Measurements from ENCODE around the gene RFX8. TPM values are rescaled to one million over a fixed set of nuclear protein-coding genes. Genes with fewer than 3 reads are reported as not detected.

RFX8 gene
- total RNA-seq, 4 donors from 2014 or later = 1.4 to 6.9 (median 3.9) TPM

DNA sequence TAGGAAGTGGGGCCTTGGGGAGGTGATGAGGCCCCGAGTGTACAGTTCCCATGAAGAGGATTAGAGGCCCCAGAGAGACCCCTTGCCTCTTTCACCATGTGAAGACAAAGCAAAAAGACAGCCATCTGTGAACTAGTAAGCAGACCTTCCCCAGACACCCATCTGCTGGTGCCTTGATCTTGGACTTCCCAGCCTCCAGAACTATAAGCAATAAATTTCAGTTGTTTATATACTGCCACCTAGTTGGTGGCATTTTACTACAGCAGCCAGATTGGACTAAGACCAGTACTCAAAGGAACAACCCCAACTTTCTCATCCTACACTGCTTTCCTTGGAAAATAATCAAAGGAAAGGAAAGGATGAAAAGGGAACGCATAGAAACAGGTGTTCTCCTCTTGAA is 59.7 kb downstream of the RFX8 start:
- 96 to 98% methylated on average over 2 of the region's 2 CpGs for WGBS, 2 donors

DNA sequence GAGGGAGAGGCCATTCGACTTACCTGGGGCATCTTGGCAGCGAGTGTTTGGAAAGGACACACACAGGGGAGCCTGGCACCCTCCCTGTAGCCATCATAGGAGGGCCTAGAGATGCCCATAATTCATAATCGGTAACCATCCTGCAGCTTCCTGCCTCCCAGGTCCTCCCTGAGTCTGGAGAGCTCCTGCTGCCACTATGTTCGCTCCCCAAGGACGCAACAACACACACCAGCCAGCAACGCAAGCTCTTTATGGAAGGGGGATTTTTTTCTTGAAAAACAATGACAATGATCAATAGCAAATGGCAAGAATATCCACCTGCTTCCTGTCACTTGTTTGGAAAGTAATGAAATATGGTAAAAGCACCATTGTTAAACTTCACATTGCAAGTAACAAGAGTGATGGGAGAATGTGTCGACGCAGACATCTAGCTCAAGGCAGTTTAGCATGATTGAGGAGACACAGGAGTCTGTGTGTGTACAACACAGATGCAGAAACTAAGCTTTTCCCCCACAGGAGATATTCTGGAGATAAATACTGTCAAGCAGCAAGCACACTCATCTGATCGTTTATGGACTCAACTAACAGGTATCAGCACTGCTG is 62.7 kb downstream of the RFX8 start:
- no peak overlapping the region for H3K27ac ChIP-seq
- no peaks in the 10 kb centered on the region for H3K4me1 ChIP-seq
- WGBS, 2 donors = 82 to 84% methylated on average over 9 of the region's 9 CpGs
- H3K4me3 ChIP-seq = no peak overlapping the region
- no peaks in the 10 kb centered on the region for H3K9me3 ChIP-seq
- DNase-seq (ENCODE audit: low spot score in 2 of 2) = no peak
- no peaks in the 10 kb centered on the region for H3K36me3 ChIP-seq
- TF ChIP-seq POLR2A (IDR thresholded peaks at IDR 0.05) (no peak), EP300 (IDR thresholded peaks at IDR 0.05) (no peak)
- TF ChIP-seq, protein P1, sequence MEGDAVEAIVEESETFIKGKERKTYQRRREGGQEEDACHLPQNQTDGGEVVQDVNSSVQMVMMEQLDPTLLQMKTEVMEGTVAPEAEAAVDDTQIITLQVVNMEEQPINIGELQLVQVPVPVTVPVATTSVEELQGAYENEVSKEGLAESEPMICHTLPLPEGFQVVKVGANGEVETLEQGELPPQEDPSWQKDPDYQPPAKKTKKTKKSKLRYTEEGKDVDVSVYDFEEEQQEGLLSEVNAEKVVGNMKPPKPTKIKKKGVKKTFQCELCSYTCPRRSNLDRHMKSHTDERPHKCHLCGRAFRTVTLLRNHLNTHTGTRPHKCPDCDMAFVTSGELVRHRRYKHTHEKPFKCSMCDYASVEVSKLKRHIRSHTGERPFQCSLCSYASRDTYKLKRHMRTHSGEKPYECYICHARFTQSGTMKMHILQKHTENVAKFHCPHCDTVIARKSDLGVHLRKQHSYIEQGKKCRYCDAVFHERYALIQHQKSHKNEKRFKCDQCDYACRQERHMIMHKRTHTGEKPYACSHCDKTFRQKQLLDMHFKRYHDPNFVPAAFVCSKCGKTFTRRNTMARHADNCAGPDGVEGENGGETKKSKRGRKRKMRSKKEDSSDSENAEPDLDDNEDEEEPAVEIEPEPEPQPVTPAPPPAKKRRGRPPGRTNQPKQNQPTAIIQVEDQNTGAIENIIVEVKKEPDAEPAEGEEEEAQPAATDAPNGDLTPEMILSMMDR (IDR thresholded peaks at IDR 0.05) = no peak
- no peaks in the 10 kb centered on the region for H3K27me3 ChIP-seq

More for the DNA sequence above, 59.7 kb downstream of the RFX8 start:
- no peak overlapping the region for H3K4me3 ChIP-seq
- no peak overlapping the region for H3K27ac ChIP-seq
- no peaks in the 10 kb centered on the region for H3K27me3 ChIP-seq
- no peaks in the 10 kb centered on the region for H3K9me3 ChIP-seq
- peaks cover 0 to 5% (median 0%) of the 10 kb centered on the region in 4 donors for H3K4me1 ChIP-seq
- H3K36me3 ChIP-seq = no peaks in the 10 kb centered on the region
- TF ChIP-seq POLR2A (IDR thresholded peaks at IDR 0.05) = no peak
- no peak for TF ChIP-seq EP300 (IDR thresholded peaks at IDR 0.05)
- TF ChIP-seq, protein P1 (IDR thresholded peaks at IDR 0.05) = no peak
- DNase-seq (ENCODE audit: low spot score in 2 of 2) = no peak

GRCh38 chr2:101410746-101411145 is 64.2 kb downstream of the RFX8 start:
- TF ChIP-seq, protein P1 (IDR thresholded peaks at IDR 0.05) = no peak
- TF ChIP-seq POLR2A (IDR thresholded peaks at IDR 0.05) = no peak
- no peak for TF ChIP-seq EP300 (IDR thresholded peaks at IDR 0.05)
- WGBS, 2 donors = 78 to 82% methylated on average over 5 of the region's 5 CpGs
- no peak overlapping the region for H3K27ac ChIP-seq

GRCh38 chr2:101410114-101410513 is 64.8 kb downstream of the RFX8 start:
- Histone ChIP-seq H3K9me3 (no peaks in the 10 kb centered on the region), H3K4me3 (no peak overlapping the region), H3K27ac (no peak overlapping the region), H3K4me1 (no peaks in the 10 kb centered on the region), H3K27me3 (no peaks in the 10 kb centered on the region), H3K36me3 (no peaks in the 10 kb centered on the region)
- no peak for DNase-seq (ENCODE audit: low spot score in 2 of 2)
- no peak for TF ChIP-seq POLR2A (IDR thresholded peaks at IDR 0.05)
- TF ChIP-seq EP300 (IDR thresholded peaks at IDR 0.05) = no peak
- TF ChIP-seq, protein P1 (IDR thresholded peaks at IDR 0.05) = no peak
- 85 to 97% methylated on average over 5 of the region's 5 CpGs for WGBS, 2 donors

More at GRCh38 chr2:101410746-101411145, 64.2 kb downstream of the RFX8 start:
- Histone ChIP-seq H3K4me3 (no peak overlapping the region), H3K27me3 (no peaks in the 10 kb centered on the region), H3K9me3 (no peaks in the 10 kb centered on the region), H3K36me3 (no peaks in the 10 kb centered on the region), H3K4me1 (no peaks in the 10 kb centered on the region)
- DNase-seq (ENCODE audit: low spot score in 2 of 2) = no peak

GRCh38 chr2:101409699-101410098 is 65.2 kb downstream of the RFX8 start:
- DNase-seq (ENCODE audit: low spot score in 2 of 2) = no peak
- Histone ChIP-seq H3K4me1 (no peaks in the 10 kb centered on the region), H3K27ac (no peak overlapping the region), H3K4me3 (no peak overlapping the region), H3K36me3 (no peaks in the 10 kb centered on the region), H3K27me3 (no peaks in the 10 kb centered on the region), H3K9me3 (no peaks in the 10 kb centered on the region)
- 85 to 88% methylated on average over 5 of the region's 5 CpGs for WGBS, 2 donors
- no peak for TF ChIP-seq EP300 (IDR thresholded peaks at IDR 0.05)
- TF ChIP-seq, protein P1 (IDR thresholded peaks at IDR 0.05) = no peak
- no peak for TF ChIP-seq POLR2A (IDR thresholded peaks at IDR 0.05)

Data from tibial nerve (tissue), 4 donors.